Mammary epithelial cell (primary cell): Measurements from ENCODE around the gene PPP1R8.

Experiments used
- EZH2 ChIP-seq: IDR thresholded peaks from 2 replicates; pipeline ENCODE4 v1.6.1; 2012; ENCODE audit warnings: low read length, inconsistent platforms, borderline replicate concordance
- TF ChIP-seq, protein P1 (sequence below), 2 donors: IDR thresholded peaks in 1 of 2; conservative IDR thresholded peaks in 1 of 2; 2 replicates each; pipeline ENCODE4 v1.5.1; 2011 to 2012; ENCODE audit warnings: inconsistent platforms in 2 of 2, low read length in 2 of 2, mild to moderate bottlenecking in 2 of 2, control low read depth in 1 of 2, low read depth in 1 of 2; ENCODE audit not compliant: insufficient read depth in 1 of 2; ENCODE audit errors: extremely low read depth in 1 of 2

DNA sequence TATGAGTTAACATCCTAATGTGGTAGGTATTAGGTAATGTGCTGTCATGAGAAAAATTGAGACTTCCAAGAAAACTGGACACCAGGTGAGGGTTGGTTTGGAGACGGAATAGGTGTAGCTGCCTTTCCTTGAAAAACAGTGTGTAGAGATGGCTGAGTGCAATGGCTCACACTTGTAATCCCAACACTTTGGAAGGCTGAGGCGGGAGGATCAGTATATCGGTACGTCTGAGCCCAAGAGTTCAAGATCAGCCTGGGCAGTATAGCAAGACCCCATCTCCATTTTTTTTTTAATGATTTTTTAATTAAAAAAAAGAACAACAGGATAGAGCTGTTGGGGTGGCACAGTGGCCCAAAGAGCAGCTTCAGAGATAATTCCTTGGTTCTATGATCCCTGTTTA, 6.8 kb upstream of the PPP1R8 start:
- TF ChIP-seq, protein P1, sequence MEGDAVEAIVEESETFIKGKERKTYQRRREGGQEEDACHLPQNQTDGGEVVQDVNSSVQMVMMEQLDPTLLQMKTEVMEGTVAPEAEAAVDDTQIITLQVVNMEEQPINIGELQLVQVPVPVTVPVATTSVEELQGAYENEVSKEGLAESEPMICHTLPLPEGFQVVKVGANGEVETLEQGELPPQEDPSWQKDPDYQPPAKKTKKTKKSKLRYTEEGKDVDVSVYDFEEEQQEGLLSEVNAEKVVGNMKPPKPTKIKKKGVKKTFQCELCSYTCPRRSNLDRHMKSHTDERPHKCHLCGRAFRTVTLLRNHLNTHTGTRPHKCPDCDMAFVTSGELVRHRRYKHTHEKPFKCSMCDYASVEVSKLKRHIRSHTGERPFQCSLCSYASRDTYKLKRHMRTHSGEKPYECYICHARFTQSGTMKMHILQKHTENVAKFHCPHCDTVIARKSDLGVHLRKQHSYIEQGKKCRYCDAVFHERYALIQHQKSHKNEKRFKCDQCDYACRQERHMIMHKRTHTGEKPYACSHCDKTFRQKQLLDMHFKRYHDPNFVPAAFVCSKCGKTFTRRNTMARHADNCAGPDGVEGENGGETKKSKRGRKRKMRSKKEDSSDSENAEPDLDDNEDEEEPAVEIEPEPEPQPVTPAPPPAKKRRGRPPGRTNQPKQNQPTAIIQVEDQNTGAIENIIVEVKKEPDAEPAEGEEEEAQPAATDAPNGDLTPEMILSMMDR (conservative IDR thresholded peaks at IDR 0.05 in 1 of 2, IDR thresholded peaks at IDR 0.05 in 1 of 2; ENCODE audit: extremely low read depth in 1 of 2, insufficient read depth in 1 of 2, low read depth in 1 of 2, low read length in 2 of 2): no peak
- TF ChIP-seq EZH2: no peak
